ENCODE results near the gene RETN.

Gene RETN

DNA sequence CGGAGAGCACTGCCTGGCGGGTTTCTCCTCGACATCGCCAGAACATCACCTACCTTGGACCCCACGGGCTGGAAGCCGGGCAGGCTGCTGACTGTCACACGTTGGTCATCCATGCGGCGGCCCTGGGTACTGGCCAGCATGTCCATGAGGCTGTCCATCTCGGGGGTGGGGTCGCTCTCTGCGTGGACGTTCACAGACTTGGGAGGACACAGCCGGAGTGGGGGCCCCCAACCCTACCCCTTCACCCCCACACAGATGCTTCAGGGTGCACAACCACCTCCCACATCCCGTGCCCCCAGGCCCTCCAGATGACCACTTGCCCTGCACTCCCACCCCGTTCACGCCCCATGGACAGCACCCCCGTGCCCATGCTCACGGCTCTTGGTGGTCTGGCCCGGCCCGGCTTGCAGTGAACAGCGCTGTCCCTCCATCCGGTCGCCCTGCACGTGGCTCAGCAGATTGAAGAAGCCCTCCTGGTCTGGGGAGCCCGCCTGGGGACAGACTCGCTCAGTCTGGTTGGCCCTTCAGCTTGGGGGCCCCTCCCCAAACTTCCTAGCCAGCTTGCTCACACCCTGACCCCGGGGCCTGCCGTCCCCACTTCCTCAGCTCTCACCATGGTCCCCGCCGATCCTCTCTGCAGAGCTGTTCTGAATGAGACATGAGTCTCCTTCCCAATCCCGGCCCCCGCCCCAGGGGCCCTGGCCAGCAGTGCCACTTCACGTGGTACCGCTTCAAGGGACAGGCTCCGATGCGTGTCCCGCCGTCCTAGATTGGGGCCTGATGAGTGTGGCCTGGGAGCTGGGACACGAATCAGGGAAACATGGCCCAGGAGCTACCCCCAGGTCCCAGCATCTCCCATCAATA, 36.3 kb upstream of the RETN start:
- DNase-seq (ENCODE audit: low read depth), result no peak
- TF ChIP-seq, protein P1, sequence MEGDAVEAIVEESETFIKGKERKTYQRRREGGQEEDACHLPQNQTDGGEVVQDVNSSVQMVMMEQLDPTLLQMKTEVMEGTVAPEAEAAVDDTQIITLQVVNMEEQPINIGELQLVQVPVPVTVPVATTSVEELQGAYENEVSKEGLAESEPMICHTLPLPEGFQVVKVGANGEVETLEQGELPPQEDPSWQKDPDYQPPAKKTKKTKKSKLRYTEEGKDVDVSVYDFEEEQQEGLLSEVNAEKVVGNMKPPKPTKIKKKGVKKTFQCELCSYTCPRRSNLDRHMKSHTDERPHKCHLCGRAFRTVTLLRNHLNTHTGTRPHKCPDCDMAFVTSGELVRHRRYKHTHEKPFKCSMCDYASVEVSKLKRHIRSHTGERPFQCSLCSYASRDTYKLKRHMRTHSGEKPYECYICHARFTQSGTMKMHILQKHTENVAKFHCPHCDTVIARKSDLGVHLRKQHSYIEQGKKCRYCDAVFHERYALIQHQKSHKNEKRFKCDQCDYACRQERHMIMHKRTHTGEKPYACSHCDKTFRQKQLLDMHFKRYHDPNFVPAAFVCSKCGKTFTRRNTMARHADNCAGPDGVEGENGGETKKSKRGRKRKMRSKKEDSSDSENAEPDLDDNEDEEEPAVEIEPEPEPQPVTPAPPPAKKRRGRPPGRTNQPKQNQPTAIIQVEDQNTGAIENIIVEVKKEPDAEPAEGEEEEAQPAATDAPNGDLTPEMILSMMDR (IDR thresholded peaks at IDR 0.05; ENCODE audit: low read depth, low read length, missing control alignments), result no peak
- H3K4me3 ChIP-seq (ENCODE audit: low read depth, low read length), result no peak overlapping the region

DNA sequence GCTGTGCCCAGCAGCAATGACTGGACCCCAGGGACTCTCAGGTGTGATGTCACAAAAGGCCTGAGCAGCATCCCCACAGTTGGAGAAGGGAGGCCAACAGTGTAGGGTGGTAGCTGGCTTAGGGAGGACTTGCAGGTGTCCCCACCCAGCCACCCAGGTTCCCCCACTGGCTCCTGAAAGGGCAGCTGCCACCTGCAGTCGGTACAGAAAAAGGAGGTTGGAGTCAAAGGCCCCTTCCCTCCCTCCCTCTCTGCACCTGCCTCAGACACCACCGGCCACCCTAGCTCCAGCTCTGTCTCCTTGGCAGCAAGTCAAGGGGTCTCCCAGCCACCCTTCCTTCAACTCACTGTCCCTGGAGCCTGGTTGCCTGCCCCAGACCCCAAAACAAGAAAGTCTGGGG, 35.2 kb upstream of the RETN start, which contains the start of gene PCP2:
Gene PCP2 (minus strand): TSS at position 22 of the 400 bp plus-strand sequence. CDS start 262 bp downstream, outside the sequence.
- TF ChIP-seq, protein P1 (IDR thresholded peaks at IDR 0.05; ENCODE audit: low read depth, low read length, missing control alignments), result no peak
- no peak within 1 kb of the TSS for H3K4me3 ChIP-seq (ENCODE audit: low read depth, low read length)
- no peak for DNase-seq (ENCODE audit: low read depth)

DNA sequence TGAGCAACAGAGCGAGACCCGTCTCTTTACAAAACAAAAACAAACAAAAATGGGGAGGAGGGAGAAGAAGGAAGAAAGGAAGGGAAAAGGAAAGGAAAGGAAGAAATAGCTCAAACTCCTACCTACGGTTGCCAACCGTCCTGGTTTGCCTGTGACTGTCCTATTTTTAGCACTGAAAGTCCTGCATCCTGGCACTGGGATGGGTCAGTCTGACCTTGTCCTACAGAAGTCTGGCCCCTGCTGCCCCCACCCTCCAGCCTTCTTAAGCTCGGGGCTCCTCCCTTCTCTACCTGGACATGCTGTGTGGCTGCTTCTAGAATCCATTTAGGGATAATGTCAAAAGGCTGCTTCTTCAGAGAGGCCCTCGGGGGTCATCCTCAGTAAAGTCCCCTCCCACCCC, 33.2 kb upstream of the RETN start:
- TF ChIP-seq, protein P1 (IDR thresholded peaks at IDR 0.05; ENCODE audit: low read depth, low read length, missing control alignments), result no peak
- H3K4me3 ChIP-seq (ENCODE audit: low read depth, low read length), result no peak overlapping the region
- DNase-seq (ENCODE audit: low read depth), result no peak

DNA sequence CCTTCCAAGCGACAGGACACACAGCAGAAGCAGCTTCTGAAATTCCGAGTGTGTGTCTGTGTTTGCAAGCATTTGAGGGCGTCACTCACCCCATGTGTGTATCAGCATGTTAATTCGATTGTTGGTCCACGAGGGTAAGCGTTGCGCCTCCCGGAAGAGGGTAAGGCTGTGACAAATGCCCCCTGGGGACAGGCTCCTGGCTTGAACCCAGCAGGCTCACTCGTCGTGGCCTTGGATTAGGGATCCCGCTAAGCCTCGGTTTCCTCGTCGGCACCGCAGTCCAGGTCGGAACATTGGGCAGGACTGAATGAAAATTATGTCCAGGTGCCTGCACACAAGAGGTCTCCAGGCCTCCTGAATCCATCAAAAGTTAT, 32.5 kb upstream of the RETN start:
- TF ChIP-seq, protein P1 (IDR thresholded peaks at IDR 0.05; ENCODE audit: low read depth, low read length, missing control alignments), result no peak
- peak overlapping the region; percentile 89 for H3K4me3 ChIP-seq (ENCODE audit: low read depth, low read length)
- DNase-seq (ENCODE audit: low read depth), result no peak

DNA sequence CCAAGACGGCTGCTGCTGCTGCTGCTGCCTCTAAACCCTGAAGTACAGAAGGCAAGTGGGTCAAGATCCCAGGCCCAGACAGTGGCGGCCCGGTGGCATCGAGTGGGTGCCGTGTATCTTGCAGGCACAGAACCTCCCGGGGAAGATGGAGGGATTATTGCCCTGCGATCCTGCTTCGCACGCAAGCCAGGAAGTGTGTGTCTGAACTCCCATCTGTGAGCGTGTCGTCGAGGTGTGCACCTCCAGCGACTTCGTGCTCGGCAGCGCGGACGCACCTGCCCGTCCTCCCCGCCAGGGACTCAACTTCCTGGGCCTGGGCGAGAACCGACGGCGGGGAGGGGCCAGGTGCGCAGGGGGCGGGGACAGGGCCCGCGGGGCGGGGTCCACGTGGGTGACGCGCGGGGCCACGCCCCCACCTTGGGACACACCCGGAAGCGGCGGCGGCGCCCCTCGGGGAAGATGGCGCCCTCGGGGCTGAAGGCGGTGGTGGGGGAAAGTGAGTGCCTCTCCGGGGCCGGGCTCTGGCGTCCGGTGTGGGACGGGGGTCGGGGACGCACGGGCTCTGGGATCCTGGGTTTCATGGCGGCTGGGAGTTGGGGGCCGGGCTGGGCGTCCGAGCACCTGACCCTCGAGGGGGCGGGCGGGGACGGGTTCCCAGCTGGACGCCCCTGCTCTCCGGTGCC, 32.0 kb upstream of the RETN start, which contains the start of gene STXBP2:
Gene STXBP2 (plus strand): TSS at position 420 of the 683 bp plus-strand sequence. CDS start 40 bp downstream, at position 460.
- peak; percentile 49 for DNase-seq (ENCODE audit: low read depth)
- peak within 1 kb of the TSS; percentile 89 for H3K4me3 ChIP-seq (ENCODE audit: low read depth, low read length)

DNA sequence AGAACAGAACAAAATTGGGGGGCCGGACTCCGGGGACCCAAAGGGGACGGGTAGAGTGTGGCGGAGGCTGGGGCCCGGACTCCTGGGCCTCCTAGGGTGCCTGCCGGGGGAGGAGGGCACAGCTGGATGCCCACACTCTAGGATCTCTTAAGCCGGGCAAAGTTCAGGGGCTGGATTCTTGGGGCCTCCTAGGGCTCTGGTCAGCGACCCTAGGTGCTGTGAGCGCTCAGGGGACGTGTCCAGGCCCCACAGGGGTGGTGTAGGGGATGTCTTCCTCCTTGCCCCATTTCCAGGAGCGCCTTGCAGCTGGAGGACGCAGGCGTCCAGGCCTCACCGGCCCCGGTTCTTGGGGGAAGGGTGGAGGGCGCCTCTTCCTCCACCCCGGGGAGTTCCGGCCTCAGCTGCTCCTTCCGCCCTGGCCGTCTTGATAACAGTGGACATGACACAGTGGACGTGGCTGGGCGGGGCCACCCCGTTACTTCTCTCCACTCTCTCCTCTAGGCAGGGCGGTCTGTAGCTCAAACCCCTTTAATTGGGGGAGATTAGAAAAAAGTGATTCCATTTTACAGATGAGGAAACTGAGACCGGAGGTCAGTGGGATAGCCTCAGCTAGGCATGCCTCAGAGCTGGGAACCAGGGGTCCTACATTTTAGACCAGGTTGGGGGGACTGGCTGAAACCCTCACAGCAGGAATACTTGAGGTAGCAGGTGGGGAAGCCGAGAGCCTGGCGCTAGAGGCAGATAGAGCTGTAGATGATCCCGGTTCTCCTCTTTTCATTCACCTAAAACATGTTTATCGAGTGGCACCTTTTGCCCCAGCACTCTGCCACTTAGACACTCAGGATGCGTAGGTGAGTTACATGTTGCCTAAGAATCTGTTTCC, 31.2 kb upstream of the RETN start:
- DNase-seq (ENCODE audit: low read depth), result no peak
- peak overlapping the region; percentile 89 for H3K4me3 ChIP-seq (ENCODE audit: low read depth, low read length)
- TF ChIP-seq, protein P1 (IDR thresholded peaks at IDR 0.05; ENCODE audit: low read depth, low read length, missing control alignments), result no peak

More for the DNA sequence above, 32.0 kb upstream of the RETN start, which contains the start of gene STXBP2:
- TF ChIP-seq, protein P1 (IDR thresholded peaks at IDR 0.05; ENCODE audit: low read depth, low read length, missing control alignments), result peak; percentile 19

All from GM12864 (cell line).